Sigmoid colon (tissue), 7 donors: ENCODE results near the gene ANO6. TPM values are rescaled to one million over a fixed set of nuclear protein-coding genes. Genes with fewer than 3 reads are reported as not detected.

Experiments
- DNase-seq: peaks from one replicate; pipeline ENCODE4 v3.0.0-alpha.2; 2019
- H3K27ac ChIP-seq, 4 donors: fragments of 200-600 bp; sonication (generic); one replicate each; pipeline ENCODE4 v1.5.1; 2016 to 2019; ENCODE audit warnings: mild to moderate bottlenecking in 1 of 4
- H3K27me3 ChIP-seq, 3 donors: fragments of 200-600 bp; sonication (generic); one replicate each; pipeline ENCODE4 v1.5.1; 2019; ENCODE audit warnings: mild to moderate bottlenecking in 1 of 3
- H3K36me3 ChIP-seq, 4 donors: fragments of 200-600 bp; sonication (generic); one replicate each; pipeline ENCODE4 v1.5.1; 2016 to 2019
- H3K4me1 ChIP-seq, 4 donors: fragments of 200-600 bp; sonication (generic); one replicate each; pipeline ENCODE4 v1.5.1; 2017 to 2019
- H3K4me3 ChIP-seq, 4 donors: fragments of 200-600 bp; sonication (generic); one replicate each; pipeline ENCODE4 v1.5.1; 2017 to 2019; ENCODE audit warnings: mild to moderate bottlenecking in 2 of 4, moderate library complexity in 1 of 4
- H3K9me3 ChIP-seq, 4 donors: fragments of 200-600 bp in 3 of 4; sonication (generic) in 3 of 4; one replicate each; pipeline versions ENCODE4 v1.5.1 to v1.6.1; 2013 to 2019
- CTCF ChIP-seq, 4 experiments: fragments of 450-650 bp in 3 of 4; fragments of 200-600 bp in 1 of 4; IDR thresholded peaks; one replicate each; pipeline ENCODE4 v1.5.1; 2016 to 2019; ENCODE audit warnings: antibody characterized with exemption in 4 of 4, mild to moderate bottlenecking in 3 of 4, moderate library complexity in 2 of 4
- EP300 ChIP-seq, 4 donors: sonication (generic); formaldehyde crosslinking; IDR thresholded peaks; one replicate each; pipeline ENCODE4 v1.6.1; 2017; ENCODE audit warnings: antibody characterized with exemption in 4 of 4
- POLR2A ChIP-seq, 2 donors: fragments of 450-650 bp; IDR thresholded peaks; one replicate each; pipeline ENCODE4 v1.6.1; 2016; ENCODE audit warnings: antibody characterized with exemption in 2 of 2, mild to moderate bottlenecking in 2 of 2, moderate library complexity in 2 of 2
- POLR2AphosphoS5 ChIP-seq, 4 donors: sonication (generic); formaldehyde crosslinking; IDR thresholded peaks; one replicate each; pipeline ENCODE4 v1.6.1; 2017; ENCODE audit warnings: antibody characterized with exemption in 4 of 4
- WGBS, 2 donors: extraction: QIAGEN DNeasy Blood & Tissue Kit; methylation state at CpG; one replicate each; pipeline ENCODE4 v1.1.7; 2013; 5-methylcytosine and 5-hydroxymethylcytosine counted together
- intact Hi-C: fragments of 100-400 bp; cut with DNase I; formaldehyde crosslinking; loops from one replicate; pipeline ENCODE4 v1.15.1; 2023
- polyA plus RNA-seq, 3 donors: library from polyadenylated mRNA; stranded (reverse); fragments of 200-250 nt; gene quantifications; one replicate each; pipeline ENCODE4 v1.2.3, GENCODE V29; 2013
- total RNA-seq, 4 donors: library from RNA; depleted of rRNA; stranded (reverse); fragments of >200 nt; gene quantifications; one replicate each; pipeline ENCODE4 v1.1.0, GENCODE V29; 2016
- donor health status: healthy with polysubstance abuse.
- donor health status: Bipolar disorder and iron deficiency.
- donor health status: healthy.

Gene ANO6
- total and polyA plus RNA-seq, 7 donors, result 1.2 to 107 (median 98.5) TPM

GRCh38 chr12:45353944-45354343, 138.0 kb downstream of the ANO6 start:
- intact Hi-C loops, result loop anchor here (10.0 kb wide), 1 partner anchor 139 kb away; the partner anchor contains the start of gene ANO6
- H3K27ac ChIP-seq, result no peak overlapping the region
- WGBS, 2 donors, result 89 to 94% methylated on average over 2 of the region's 2 CpGs

GRCh38 chr12:45354399-45354798, 138.5 kb downstream of the ANO6 start:
- intact Hi-C loops, result loop anchor here (10.0 kb wide), 1 partner anchor 140 kb away; the partner anchor contains the start of gene ANO6
- peaks cover 0 to 35% (median 25%) of the 10 kb centered on the region in 4 donors for H3K4me1 ChIP-seq

More at GRCh38 chr12:45353944-45354343, 138.0 kb downstream of the ANO6 start:
- Histone ChIP-seq H3K27me3 (no peaks in the 10 kb centered on the region), H3K36me3 (peaks cover 0 to 21% (median 4%) of the 10 kb centered on the region in 4 donors), H3K9me3 (no peaks in the 10 kb centered on the region), H3K4me3 (no peak overlapping the region), H3K4me1 (peaks cover 0 to 35% (median 25%) of the 10 kb centered on the region in 4 donors)
- TF ChIP-seq EP300 (IDR thresholded peaks at IDR 0.05) (no peak), CTCF (IDR thresholded peaks at IDR 0.05) (no peak), POLR2AphosphoS5 (IDR thresholded peaks at IDR 0.05) (no peak), POLR2A (IDR thresholded peaks at IDR 0.05) (no peak)
- DNase-seq, result no peak

GRCh38 chr12:45355730-45356129, 139.8 kb downstream of the ANO6 start:
- Histone ChIP-seq H3K4me3 (no peak overlapping the region), H3K27me3 (no peaks in the 10 kb centered on the region), H3K36me3 (peaks cover 0 to 7% (median 3%) of the 10 kb centered on the region in 4 donors), H3K9me3 (no peaks in the 10 kb centered on the region), H3K4me1 (peaks cover 0 to 35% (median 25%) of the 10 kb centered on the region in 4 donors), H3K27ac (peak overlapping the region in 2 of 4 donors; percentile 12 to 65)
- intact Hi-C loops, result loop anchor here (10.0 kb wide), 1 partner anchor 141 kb away; the partner anchor contains the start of gene ANO6
- DNase-seq, result no peak
- no peak for TF ChIP-seq EP300 (IDR thresholded peaks at IDR 0.05)
- no peak for TF ChIP-seq POLR2AphosphoS5 (IDR thresholded peaks at IDR 0.05)
- TF ChIP-seq POLR2A (IDR thresholded peaks at IDR 0.05), result no peak
- no peak for TF ChIP-seq CTCF (IDR thresholded peaks at IDR 0.05)
- 86 to 90% methylated on average over 3 of the region's 3 CpGs for WGBS, 2 donors

More at GRCh38 chr12:45354399-45354798, 138.5 kb downstream of the ANO6 start:
- peaks cover 0 to 16% (median 4%) of the 10 kb centered on the region in 4 donors for H3K36me3 ChIP-seq
- no peaks in the 10 kb centered on the region for H3K27me3 ChIP-seq
- no peak overlapping the region for H3K4me3 ChIP-seq
- H3K27ac ChIP-seq, result no peak overlapping the region
- no peak for DNase-seq
- TF ChIP-seq EP300 (IDR thresholded peaks at IDR 0.05) (no peak), POLR2AphosphoS5 (IDR thresholded peaks at IDR 0.05) (no peak), CTCF (IDR thresholded peaks at IDR 0.05) (no peak), POLR2A (IDR thresholded peaks at IDR 0.05) (no peak)
- H3K9me3 ChIP-seq, result no peaks in the 10 kb centered on the region

GRCh38 chr12:45356822-45357538, 141.1 kb downstream of the ANO6 start:
- Histone ChIP-seq H3K9me3 (no peaks in the 10 kb centered on the region), H3K36me3 (no peaks in the 10 kb centered on the region), H3K27me3 (no peaks in the 10 kb centered on the region), H3K27ac (peak overlapping the region; percentile 39 to 76 (median 62)), H3K4me1 (peaks cover 0 to 32% (median 23%) of the 10 kb centered on the region in 4 donors), H3K4me3 (no peak overlapping the region)
- intact Hi-C loops, result loop anchor here (10.0 kb wide), 1 partner anchor 142 kb away; the partner anchor contains the start of gene ANO6
- TF ChIP-seq CTCF (IDR thresholded peaks at IDR 0.05) (no peak), EP300 (IDR thresholded peaks at IDR 0.05) (no peak), POLR2AphosphoS5 (IDR thresholded peaks at IDR 0.05) (no peak), POLR2A (IDR thresholded peaks at IDR 0.05) (no peak)
- DNase-seq, result no peak
- 89 to 93% methylated on average over 4 of the region's 4 CpGs for WGBS, 2 donors
